CD4-positive, alpha-beta T cell treated with Interleukin-4 for 4 hours (primary cell): Measurements from ENCODE around the gene TMEM40.
"Not testable (repeated sequence)": the region's sequence is repeated elsewhere in the genome, so short reads cannot be mapped to it uniquely, and the experiment has no call there.

Experiments used
- DNase-seq: peaks from one replicate; pipeline ENCODE4 v3.0.0-alpha.2; 2020

The TMEM40 gene

GRCh38 chr3:12710062-12710461, 49.0 kb downstream of the TMEM40 start:
- no peak for DNase-seq

GRCh38 chr3:12709334-12709733, 49.7 kb downstream of the TMEM40 start:
- no peak for DNase-seq

- no peak for DNase-seq
These were observed 50.4 kb downstream of the TMEM40 start for GRCh38 chr3:12708584-12709192.

- no peak for DNase-seq
These were observed 51.6 kb downstream of the TMEM40 start for GRCh38 chr3:12707449-12707848.

- DNase-seq: peak; percentile 75
These were observed 52.4 kb downstream of the TMEM40 start for GRCh38 chr3:12706504-12707253.

GRCh38 chr3:12705981-12706380, 53.1 kb downstream of the TMEM40 start:
- DNase-seq: no peak

- no peak for DNase-seq
These were observed 53.6 kb downstream of the TMEM40 start for GRCh38 chr3:12705374-12705926.

- DNase-seq: no peak
These were observed 56.6 kb downstream of the TMEM40 start for GRCh38 chr3:12702501-12702900.

GRCh38 chr3:12701601-12702000, 57.5 kb downstream of the TMEM40 start:
- DNase-seq: not testable (repeated sequence)

GRCh38 chr3:12700800-12701199, 58.3 kb downstream of the TMEM40 start:
- no peak for DNase-seq

- DNase-seq: no peak
These were observed 63.1 kb downstream of the TMEM40 start for GRCh38 chr3:12695916-12696315.

- no peak for DNase-seq
These were observed 63.9 kb downstream of the TMEM40 start for GRCh38 chr3:12695112-12695511.

- DNase-seq: no peak
These were observed 66.6 kb downstream of the TMEM40 start for GRCh38 chr3:12692444-12692843.

- DNase-seq: no peak
These were observed 68.9 kb downstream of the TMEM40 start for GRCh38 chr3:12689997-12690711.

- no peak for DNase-seq
These were observed 71.1 kb downstream of the TMEM40 start for GRCh38 chr3:12687948-12688347.

- DNase-seq: no peak
These were observed 73.0 kb downstream of the TMEM40 start for GRCh38 chr3:12686096-12686495.
